Fibroblast of pulmonary artery (primary cell): ENCODE data around the gene STAMBPL1.
"Not testable (repeated sequence)": the region's sequence is repeated elsewhere in the genome, so short reads cannot be mapped to it uniquely, and the experiment has no call there.

Source experiments
- DNase-seq: peaks from one replicate; pipeline ENCODE4 v3.0.0-alpha.2; 2010; ENCODE audit warnings: low read depth
- H3K4me3 ChIP-seq: replicated peaks from 2 replicates; pipeline ENCODE4 v1.5.1; 2011; ENCODE audit warnings: low read depth, mild to moderate bottlenecking, control low read depth, low read length, moderate library complexity
- TF ChIP-seq, protein P1 (sequence below): IDR thresholded peaks from 2 replicates; pipeline ENCODE4 v1.5.1; 2011; ENCODE audit warnings: mild to moderate bottlenecking, control low read depth, low read length, inconsistent platforms; ENCODE audit errors: missing control alignments

STAMBPL1 gene

DNA sequence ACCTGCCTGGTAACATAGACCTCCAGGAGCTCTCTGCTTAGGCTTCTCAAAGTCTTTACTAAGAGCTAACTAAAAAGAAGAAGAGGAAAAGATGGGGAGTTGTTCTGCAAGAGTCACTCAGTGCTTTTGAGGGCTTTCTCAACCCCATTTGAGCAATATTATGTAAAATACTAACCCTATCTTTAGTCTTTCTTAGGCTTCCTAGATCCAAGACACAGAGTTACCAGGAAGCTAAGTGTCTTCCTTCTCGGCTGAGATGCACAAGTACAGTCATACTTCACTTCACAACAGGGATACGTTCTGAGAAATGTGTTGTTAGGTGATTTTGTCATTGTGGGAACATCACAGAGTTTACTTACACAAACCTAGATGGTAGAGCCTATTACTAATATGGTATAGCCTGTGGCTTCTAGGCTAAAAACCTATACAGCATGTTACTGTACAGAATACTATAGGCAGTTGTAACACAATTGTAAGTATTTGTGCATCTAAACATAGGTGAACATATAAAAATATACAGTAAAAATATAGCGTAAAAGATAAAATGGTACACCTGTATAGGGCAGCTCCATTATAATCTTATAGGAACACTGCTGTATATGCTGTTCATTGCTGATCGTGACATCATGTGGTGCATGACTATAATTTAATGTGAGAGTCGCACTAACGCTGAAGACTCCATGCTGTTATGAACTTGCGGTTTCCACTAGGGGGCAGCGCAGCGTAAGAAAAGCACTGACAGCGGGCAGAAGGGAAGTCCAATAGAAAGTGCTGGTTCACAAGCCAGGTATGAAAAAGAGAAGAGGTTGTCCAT lies 44.7 kb upstream of the STAMBPL1 start:
- TF ChIP-seq, protein P1, sequence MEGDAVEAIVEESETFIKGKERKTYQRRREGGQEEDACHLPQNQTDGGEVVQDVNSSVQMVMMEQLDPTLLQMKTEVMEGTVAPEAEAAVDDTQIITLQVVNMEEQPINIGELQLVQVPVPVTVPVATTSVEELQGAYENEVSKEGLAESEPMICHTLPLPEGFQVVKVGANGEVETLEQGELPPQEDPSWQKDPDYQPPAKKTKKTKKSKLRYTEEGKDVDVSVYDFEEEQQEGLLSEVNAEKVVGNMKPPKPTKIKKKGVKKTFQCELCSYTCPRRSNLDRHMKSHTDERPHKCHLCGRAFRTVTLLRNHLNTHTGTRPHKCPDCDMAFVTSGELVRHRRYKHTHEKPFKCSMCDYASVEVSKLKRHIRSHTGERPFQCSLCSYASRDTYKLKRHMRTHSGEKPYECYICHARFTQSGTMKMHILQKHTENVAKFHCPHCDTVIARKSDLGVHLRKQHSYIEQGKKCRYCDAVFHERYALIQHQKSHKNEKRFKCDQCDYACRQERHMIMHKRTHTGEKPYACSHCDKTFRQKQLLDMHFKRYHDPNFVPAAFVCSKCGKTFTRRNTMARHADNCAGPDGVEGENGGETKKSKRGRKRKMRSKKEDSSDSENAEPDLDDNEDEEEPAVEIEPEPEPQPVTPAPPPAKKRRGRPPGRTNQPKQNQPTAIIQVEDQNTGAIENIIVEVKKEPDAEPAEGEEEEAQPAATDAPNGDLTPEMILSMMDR, result peak; percentile 86
- no peak overlapping the region for H3K4me3 ChIP-seq
- DNase-seq, result peak; percentile 92

DNA sequence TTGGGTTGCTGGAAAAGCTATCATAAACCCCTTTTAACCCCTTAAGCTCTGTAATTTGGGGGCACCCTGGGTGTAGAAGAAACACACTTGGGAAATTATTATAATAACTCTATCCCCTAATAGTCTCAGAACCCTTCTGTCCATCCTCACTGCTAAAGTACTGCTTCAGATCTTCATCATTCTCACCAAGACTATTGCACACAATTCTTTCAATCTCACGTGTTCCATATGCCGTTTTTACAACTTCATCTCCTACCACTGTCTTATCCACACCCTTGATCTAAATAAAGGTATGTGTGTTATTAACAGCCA lies 44.2 kb upstream of the STAMBPL1 start:
- no peak for DNase-seq
- H3K4me3 ChIP-seq, result no peak overlapping the region
- TF ChIP-seq, protein P1, result no peak

- not testable (repeated sequence) for H3K4me3 ChIP-seq, DNase-seq
Measured at GRCh38 chr10:88837632-88838031, 42.4 kb upstream of the STAMBPL1 start.

GRCh38 chr10:88838766-88839350 lies 41.2 kb upstream of the STAMBPL1 start:
- no peak overlapping the region for H3K4me3 ChIP-seq
- DNase-seq, result no peak
- TF ChIP-seq, protein P1, result no peak

- no peak for DNase-seq
- TF ChIP-seq, protein P1, result no peak
- H3K4me3 ChIP-seq, result no peak overlapping the region
Measured at GRCh38 chr10:88840104-88840503, 39.9 kb upstream of the STAMBPL1 start.

- TF ChIP-seq, protein P1, result no peak
- no peak for DNase-seq
- no peak overlapping the region for H3K4me3 ChIP-seq
Measured at GRCh38 chr10:88840881-88841280, 39.2 kb upstream of the STAMBPL1 start.

DNA sequence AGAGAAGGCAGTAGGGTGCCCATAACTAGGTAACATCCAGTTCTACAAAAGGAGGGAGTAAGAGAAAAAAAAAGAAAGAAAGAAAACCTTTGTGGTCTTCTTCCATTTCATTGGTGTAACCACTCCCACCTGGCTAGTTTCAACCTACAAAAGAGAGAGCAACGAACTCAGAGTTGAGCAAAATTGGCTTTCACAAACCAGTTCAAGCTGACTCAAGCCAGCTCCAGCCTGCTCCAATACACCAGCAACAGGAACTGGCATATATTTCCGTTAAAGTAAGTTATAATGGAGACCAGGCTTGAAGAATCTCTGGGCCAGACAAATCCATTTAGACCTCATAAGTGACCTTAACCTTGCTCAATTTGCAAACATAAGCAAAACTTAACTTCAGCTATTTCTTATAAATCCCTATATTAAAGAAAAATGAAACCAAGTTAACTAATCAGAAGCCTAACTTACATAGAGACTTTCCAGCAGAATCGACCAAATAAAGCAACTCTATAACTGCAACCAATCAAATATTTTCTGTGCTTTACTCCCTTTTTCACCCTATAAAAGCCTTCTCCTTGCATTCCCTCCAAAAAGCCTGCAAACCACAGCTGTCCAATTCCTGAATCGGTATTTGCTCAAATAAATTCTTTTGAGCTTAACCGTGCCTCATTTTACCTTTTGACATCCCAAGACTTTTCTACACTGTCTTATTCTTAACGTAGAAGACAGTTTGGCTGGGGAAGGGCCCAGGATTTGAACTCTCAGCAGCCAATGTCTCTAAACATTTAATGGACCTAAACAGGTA lies 38.5 kb upstream of the STAMBPL1 start:
- no peak overlapping the region for H3K4me3 ChIP-seq
- TF ChIP-seq, protein P1, result no peak
- no peak for DNase-seq
